Hepatocyte (in vitro differentiated cells): ENCODE results near the gene RXRB.

ENCODE experiments used
- EZH2phosphoT487 ChIP-seq: fragments of 200-600 bp; sonication (generic); IDR thresholded peaks from one replicate; pipeline ENCODE4 v1.6.1; 2018; ENCODE audit warnings: antibody characterized with exemption, mild to moderate bottlenecking, low read depth, moderate library complexity; ENCODE audit not compliant: unreplicated experiment, severe bottlenecking
- TF ChIP-seq, protein P1 (sequence below): fragments of 200-600 bp; sonication (generic); IDR thresholded peaks from 2 replicates; pipeline ENCODE4 v1.5.1; 2016; ENCODE audit warnings: antibody characterized with exemption, mild to moderate bottlenecking; ENCODE audit not compliant: poor library complexity

DNA sequence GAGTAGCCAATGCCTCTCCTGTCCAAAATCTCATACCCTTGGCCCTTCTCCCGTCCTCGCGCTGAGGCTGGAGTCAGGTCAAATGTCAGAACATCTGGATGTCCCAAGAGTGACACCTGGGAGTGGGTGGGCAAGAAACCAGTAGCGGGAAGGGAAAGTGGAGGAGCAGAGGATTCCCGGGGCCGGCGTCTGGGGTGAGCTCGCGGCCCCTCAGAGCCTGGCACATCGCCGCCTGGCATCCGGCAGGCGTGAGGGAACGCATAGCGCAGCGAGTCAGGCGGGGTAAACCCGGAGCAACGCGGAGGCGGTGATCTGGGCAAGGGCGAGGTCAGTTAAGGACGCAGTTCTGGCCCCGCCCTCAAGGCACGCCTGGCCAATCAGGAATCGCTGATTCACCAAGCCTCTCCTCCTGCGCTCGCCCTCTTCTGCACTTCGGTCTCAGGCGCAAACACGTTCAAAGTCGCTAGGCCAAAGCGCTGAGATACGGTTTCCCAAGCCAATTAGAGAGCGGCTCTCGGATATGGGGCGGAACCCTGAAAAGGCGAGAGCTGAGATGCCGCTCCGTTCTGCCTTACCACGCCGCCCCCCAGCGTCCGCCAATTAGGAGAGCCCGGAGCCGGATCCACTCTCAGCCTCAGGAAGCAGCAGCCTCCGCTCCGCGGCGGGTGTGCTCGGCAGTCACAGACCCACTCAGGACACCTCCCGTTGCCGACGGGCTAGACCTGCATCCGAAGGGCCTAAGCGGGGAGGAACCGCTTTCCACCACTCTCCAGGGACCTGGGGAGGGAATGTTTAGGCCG is 48.7 kb upstream of the RXRB start:
- TF ChIP-seq, protein P1, sequence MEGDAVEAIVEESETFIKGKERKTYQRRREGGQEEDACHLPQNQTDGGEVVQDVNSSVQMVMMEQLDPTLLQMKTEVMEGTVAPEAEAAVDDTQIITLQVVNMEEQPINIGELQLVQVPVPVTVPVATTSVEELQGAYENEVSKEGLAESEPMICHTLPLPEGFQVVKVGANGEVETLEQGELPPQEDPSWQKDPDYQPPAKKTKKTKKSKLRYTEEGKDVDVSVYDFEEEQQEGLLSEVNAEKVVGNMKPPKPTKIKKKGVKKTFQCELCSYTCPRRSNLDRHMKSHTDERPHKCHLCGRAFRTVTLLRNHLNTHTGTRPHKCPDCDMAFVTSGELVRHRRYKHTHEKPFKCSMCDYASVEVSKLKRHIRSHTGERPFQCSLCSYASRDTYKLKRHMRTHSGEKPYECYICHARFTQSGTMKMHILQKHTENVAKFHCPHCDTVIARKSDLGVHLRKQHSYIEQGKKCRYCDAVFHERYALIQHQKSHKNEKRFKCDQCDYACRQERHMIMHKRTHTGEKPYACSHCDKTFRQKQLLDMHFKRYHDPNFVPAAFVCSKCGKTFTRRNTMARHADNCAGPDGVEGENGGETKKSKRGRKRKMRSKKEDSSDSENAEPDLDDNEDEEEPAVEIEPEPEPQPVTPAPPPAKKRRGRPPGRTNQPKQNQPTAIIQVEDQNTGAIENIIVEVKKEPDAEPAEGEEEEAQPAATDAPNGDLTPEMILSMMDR: no peak
- no peak for TF ChIP-seq EZH2phosphoT487
